Stomach (tissue), 9 donors: Measurements from ENCODE around the gene KCNAB1. TPM values are rescaled to one million over a fixed set of nuclear protein-coding genes. Genes with fewer than 3 reads are reported as not detected.
"Not testable (repeated sequence)": the region's sequence is repeated elsewhere in the genome, so short reads cannot be mapped to it uniquely, and the experiment has no call there.

Experiments
- DNase-seq, 2 donors: peaks; one replicate each; pipeline versions ENCODE4 v3.0.0 to v3.0.0-alpha.2; 2013 to 2019
- H3K27ac ChIP-seq, 5 donors: fragments of 200-600 bp in 4 of 5; sonication (generic) in 4 of 5; one replicate each; pipeline ENCODE4 v1.5.1; 2013 to 2019; ENCODE audit warnings: mild to moderate bottlenecking in 1 of 5, moderate library complexity in 1 of 5
- H3K27me3 ChIP-seq, 3 donors: fragments of 200-600 bp; sonication (generic); one replicate each; pipeline ENCODE4 v1.5.1; 2017 to 2019; ENCODE audit warnings: mixed run types in 1 of 3
- H3K36me3 ChIP-seq, 4 donors: fragments of 200-600 bp; sonication (generic); 1 replicate in 3 of 4; 2 replicates in 1 of 4; pipeline ENCODE4 v1.5.1; 2016 to 2019
- H3K4me1 ChIP-seq, 4 donors: fragments of 200-600 bp; sonication (generic); one replicate each; pipeline ENCODE4 v1.5.1; 2016 to 2019
- H3K4me3 ChIP-seq, 4 donors: fragments of 200-600 bp; sonication (generic) in 3 of 4; one replicate each; pipeline ENCODE4 v1.5.1; 2016 to 2019; ENCODE audit warnings: mild to moderate bottlenecking in 1 of 4
- H3K9me3 ChIP-seq, 4 donors: fragments of 200-600 bp; sonication (generic); one replicate each; pipeline ENCODE4 v1.5.1; 2016 to 2019
- EP300 ChIP-seq: sonication (generic); formaldehyde crosslinking; IDR thresholded peaks from one replicate; pipeline ENCODE4 v1.6.1; 2017; ENCODE audit warnings: antibody characterized with exemption
- POLR2A ChIP-seq, 4 donors: fragments of 450-650 bp; IDR thresholded peaks; one replicate each; pipeline ENCODE4 v1.6.1; 2016; ENCODE audit warnings: antibody characterized with exemption in 4 of 4, control low read depth in 2 of 4, mild to moderate bottlenecking in 1 of 4, moderate library complexity in 1 of 4
- POLR2AphosphoS5 ChIP-seq, 3 donors: sonication (generic); formaldehyde crosslinking; IDR thresholded peaks; one replicate each; pipeline ENCODE4 v1.6.1; 2016; ENCODE audit warnings: antibody characterized with exemption in 3 of 3
- WGBS, 5 donors: extraction: QIAGEN DNeasy Blood & Tissue Kit in 3 of 5; methylation state at CpG; one replicate each; pipeline versions ENCODE4 v1.1.5 to v1.1.7; 2013 to 2018; 5-methylcytosine and 5-hydroxymethylcytosine counted together
- intact Hi-C: fragments of 100-400 bp; cut with DNase I; formaldehyde crosslinking; loops from one replicate; pipeline ENCODE4 v1.15.1; 2023; ENCODE audit warnings: low total_unique reads
- polyA plus RNA-seq, 3 donors: library from polyadenylated mRNA; stranded (reverse); fragments of 200-250 nt; gene quantifications; one replicate each; pipeline ENCODE4 v1.2.3, GENCODE V29; 2013
- total RNA-seq, 5 donors: library from RNA; depleted of rRNA; stranded (reverse); fragments of >200 nt; gene quantifications; one replicate each; pipeline versions ENCODE4 v1.1.0 to v1.2.3, GENCODE V29; 2014 to 2016
- TF ChIP-seq, protein P1 (sequence below), 7 experiments: fragments of 450-650 bp in 4 of 7; fragments of 200-600 bp in 3 of 7; sonication (generic) in 3 of 7; IDR thresholded peaks; one replicate each; pipeline ENCODE4 v1.5.1; 2016 to 2019; ENCODE audit warnings: antibody characterized with exemption in 7 of 7, control low read depth in 2 of 7, mild to moderate bottlenecking in 1 of 7
- donor health status: healthy with polysubstance abuse.
- donor health status: Bipolar disorder and iron deficiency.
- donor health status: healthy.

Gene KCNAB1
- total and polyA plus RNA-seq, 8 donors, result 0.12 to 3.8 (median 0.29) TPM; not detected in 2

DNA sequence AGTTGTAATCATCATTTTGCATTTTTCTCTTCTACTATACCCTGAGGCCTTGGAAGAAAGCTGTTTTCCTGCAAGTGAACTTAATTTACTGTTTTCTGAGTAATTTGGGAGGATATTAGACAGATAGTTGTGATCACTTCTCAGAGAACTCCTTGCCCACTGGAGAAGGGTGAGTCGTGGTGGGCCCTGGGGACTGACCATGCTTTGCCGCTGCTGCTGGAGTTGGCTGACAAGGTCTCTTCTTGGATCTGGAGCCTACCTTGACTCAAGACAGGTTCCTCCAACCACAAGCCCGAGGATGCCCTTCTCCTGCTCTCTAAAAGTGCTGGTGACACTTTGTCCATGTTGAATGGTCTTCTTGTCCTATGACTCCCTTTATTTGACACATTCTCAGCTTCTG, 68.4 kb downstream of the KCNAB1 start:
- H3K9me3 ChIP-seq, result no peaks in the 10 kb centered on the region
- H3K27me3 ChIP-seq, result no peaks in the 10 kb centered on the region
- 87 to 94% (median 92%) methylated on average over 3 of the region's 3 CpGs for WGBS, 5 donors
- no peaks in the 10 kb centered on the region for H3K36me3 ChIP-seq
- intact Hi-C loops, result no loop called here
- H3K4me1 ChIP-seq, result no peaks in the 10 kb centered on the region
- no peak overlapping the region for H3K27ac ChIP-seq
- DNase-seq, result no peak
- H3K4me3 ChIP-seq, result no peak overlapping the region
- TF ChIP-seq POLR2AphosphoS5 (IDR thresholded peaks at IDR 0.05), result no peak
- TF ChIP-seq EP300, result no peak
- no peak for TF ChIP-seq POLR2A (IDR thresholded peaks at IDR 0.05)
- TF ChIP-seq, protein P1, sequence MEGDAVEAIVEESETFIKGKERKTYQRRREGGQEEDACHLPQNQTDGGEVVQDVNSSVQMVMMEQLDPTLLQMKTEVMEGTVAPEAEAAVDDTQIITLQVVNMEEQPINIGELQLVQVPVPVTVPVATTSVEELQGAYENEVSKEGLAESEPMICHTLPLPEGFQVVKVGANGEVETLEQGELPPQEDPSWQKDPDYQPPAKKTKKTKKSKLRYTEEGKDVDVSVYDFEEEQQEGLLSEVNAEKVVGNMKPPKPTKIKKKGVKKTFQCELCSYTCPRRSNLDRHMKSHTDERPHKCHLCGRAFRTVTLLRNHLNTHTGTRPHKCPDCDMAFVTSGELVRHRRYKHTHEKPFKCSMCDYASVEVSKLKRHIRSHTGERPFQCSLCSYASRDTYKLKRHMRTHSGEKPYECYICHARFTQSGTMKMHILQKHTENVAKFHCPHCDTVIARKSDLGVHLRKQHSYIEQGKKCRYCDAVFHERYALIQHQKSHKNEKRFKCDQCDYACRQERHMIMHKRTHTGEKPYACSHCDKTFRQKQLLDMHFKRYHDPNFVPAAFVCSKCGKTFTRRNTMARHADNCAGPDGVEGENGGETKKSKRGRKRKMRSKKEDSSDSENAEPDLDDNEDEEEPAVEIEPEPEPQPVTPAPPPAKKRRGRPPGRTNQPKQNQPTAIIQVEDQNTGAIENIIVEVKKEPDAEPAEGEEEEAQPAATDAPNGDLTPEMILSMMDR (IDR thresholded peaks at IDR 0.05), result no peak

DNA sequence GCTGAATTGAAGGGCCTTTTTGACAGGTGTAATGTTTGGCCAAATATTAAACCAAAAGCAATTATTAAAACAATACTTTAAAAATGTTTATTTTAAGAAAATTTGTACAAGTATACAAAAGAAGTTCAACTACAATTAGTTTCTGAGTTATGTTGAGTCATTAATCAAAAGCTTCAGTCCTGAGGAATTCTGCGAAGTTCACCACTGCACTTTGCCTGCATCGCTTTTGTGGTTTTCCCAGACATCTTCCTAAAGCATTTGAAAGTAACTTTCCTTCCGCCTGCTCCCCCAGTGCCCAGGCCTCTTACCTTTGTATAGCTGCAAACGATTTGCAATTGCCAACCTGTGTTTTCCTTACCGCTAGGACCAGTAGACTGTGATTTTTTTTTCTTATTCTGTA, 69.5 kb downstream of the KCNAB1 start:
- no peaks in the 10 kb centered on the region for H3K4me1 ChIP-seq
- H3K36me3 ChIP-seq, result no peaks in the 10 kb centered on the region

DNA sequence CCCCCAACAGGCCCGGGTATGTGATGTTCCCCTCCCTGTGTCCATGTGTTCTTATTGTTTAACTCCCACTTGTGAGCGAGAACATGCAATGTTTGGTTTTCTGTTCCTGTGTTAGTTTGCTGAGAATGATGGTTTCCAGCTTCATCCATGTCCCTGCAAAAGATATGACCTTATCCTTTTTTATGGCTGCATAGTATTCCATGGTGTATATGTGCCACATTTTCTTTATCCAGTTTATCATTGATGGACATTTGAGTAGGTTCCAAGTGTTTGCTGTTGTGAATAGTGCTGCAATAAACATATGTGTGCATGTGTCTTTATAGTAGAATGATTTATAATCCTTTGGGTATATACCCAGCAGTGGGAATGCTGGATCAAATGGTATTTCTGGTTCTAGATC, 74.6 kb downstream of the KCNAB1 start:
- H3K27me3 ChIP-seq, H3K4me1 ChIP-seq, H3K27ac ChIP-seq, H3K36me3 ChIP-seq, DNase-seq, H3K4me3 ChIP-seq, H3K9me3 ChIP-seq, intact Hi-C loops: not testable (repeated sequence)
- 91 to 98% (median 92%) methylated on average over 2 of the region's 2 CpGs for WGBS, 5 donors

More for the DNA sequence above, 69.5 kb downstream of the KCNAB1 start:
- no peaks in the 10 kb centered on the region for H3K27me3 ChIP-seq
- no peak overlapping the region for H3K27ac ChIP-seq
- DNase-seq, result no peak
- no peak for TF ChIP-seq EP300
- 75 to 83% (median 77%) methylated on average over 5 of the region's 5 CpGs for WGBS, 5 donors
- H3K9me3 ChIP-seq, result no peaks in the 10 kb centered on the region
- no peak overlapping the region for H3K4me3 ChIP-seq
- intact Hi-C loops, result no loop called here

DNA sequence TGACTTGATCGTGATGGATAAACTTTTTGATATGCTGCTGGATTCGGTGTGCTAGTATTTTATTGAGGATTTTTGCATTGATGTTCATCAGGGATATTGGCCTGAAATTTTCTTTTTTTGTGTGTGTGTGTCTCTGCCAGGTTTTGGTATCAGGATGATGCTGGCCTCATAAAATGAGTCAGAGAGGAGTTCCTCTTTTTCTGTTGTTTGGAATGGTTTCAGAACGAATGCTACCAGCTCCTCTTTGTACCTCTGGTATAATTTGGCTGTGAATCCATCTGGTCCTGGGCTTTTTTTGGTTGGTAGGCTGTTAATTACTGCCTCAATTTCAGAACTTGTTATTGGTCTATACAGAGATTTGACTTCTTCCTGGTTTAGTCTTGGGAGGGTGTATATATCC, 76.8 kb downstream of the KCNAB1 start:
- DNase-seq, H3K4me3 ChIP-seq, H3K27ac ChIP-seq, H3K27me3 ChIP-seq, H3K36me3 ChIP-seq, H3K4me1 ChIP-seq, H3K9me3 ChIP-seq, intact Hi-C loops: not testable (repeated sequence)
- WGBS, 5 donors, result 76 to 90% (median 85%) methylated on average over 3 of the region's 3 CpGs

DNA sequence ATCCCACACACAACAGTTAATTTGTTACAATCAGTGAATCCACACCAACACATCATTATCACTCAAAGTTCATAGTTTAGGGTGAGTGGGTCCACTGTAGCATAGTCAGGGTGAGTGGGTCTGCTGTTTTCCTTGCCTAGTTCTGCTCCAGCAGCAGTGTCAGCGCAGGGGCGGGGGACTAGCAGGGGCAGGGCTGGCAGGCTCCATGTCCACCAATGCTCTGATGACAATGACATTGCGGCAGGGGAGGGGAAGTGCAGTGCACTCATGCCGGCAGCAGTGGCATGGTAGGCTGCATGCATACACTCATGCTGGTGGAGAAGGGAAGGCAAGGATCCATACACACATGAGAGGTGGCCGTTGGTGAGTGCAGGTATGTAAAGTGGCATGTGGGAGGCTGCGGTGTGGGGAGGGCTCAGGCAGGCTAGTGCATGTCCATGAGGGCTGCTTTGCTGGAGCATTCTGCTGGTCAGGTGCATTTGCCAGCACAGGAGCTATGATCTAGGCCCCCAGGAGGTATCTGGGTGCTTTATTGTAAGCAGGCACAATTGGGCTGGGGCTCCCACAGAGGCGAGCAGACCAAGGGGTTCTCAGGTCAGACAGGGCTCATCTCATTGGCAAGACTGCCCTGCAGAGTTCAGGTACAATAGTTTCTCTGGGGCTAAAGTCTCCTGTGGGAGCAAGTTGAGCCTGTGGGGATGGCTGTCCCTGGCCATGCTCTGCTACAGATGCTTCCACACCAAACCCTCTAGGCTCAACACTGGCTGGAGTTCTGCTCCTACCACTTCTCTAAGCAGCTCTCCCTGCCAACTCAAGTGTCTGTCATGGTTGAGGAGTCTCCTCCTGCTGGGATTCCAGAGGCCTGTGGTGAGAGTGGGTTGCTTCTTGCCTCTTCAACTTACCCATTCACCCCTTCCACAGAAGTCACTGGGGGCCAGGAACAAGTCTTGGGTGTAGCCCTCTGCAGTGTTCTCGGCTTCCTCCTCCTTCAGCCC, 81.3 kb downstream of the KCNAB1 start:
- intact Hi-C loops, result no loop called here
- WGBS, 5 donors, result 90 to 97% (median 94%) methylated on average over 6 to 8 of the region's 8 CpGs
- no peaks in the 10 kb centered on the region for H3K36me3 ChIP-seq
- no peaks in the 10 kb centered on the region for H3K4me1 ChIP-seq
- H3K27ac ChIP-seq, result no peak overlapping the region
- no peak for DNase-seq
- no peaks in the 10 kb centered on the region for H3K27me3 ChIP-seq
- H3K9me3 ChIP-seq, result no peaks in the 10 kb centered on the region
- no peak overlapping the region for H3K4me3 ChIP-seq
- TF ChIP-seq POLR2AphosphoS5 (IDR thresholded peaks at IDR 0.05) (no peak), EP300 (no peak), POLR2A (IDR thresholded peaks at IDR 0.05) (no peak)
- TF ChIP-seq, protein P1 (IDR thresholded peaks at IDR 0.05), result no peak

DNA sequence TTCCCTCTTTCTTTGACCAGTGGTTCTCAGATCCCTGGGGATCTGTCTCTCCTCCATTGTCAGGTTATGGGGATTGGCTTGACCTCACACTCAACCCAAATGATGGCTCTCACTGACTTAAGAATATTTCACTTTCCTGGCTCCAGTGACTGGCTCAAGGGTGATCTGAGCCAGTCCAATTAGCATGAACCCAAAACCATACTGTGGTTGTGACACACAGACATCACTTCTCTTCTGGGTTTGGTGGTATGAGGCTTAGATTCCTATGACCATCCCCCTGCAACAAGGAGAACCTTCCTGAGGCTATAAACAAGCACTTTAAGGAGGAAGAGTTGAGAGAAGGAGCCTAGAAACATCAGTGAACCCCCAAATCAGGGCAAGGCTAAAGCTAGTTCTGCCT, 85.8 kb downstream of the KCNAB1 start:
- no peaks in the 10 kb centered on the region for H3K36me3 ChIP-seq
- H3K27me3 ChIP-seq, result no peaks in the 10 kb centered on the region
- intact Hi-C loops, result no loop called here
- no peak for DNase-seq
- H3K4me1 ChIP-seq, result peaks cover 0 to 18% (median 6%) of the 10 kb centered on the region in 4 donors
- TF ChIP-seq POLR2A (IDR thresholded peaks at IDR 0.05) (no peak), EP300 (no peak), POLR2AphosphoS5 (IDR thresholded peaks at IDR 0.05) (no peak)
- TF ChIP-seq, protein P1 (IDR thresholded peaks at IDR 0.05), result no peak
- no peak overlapping the region for H3K4me3 ChIP-seq
- no peak overlapping the region for H3K27ac ChIP-seq
- H3K9me3 ChIP-seq, result no peaks in the 10 kb centered on the region
